GM23338 (cell line): ENCODE data around the gene HTR7. TPM values are rescaled to one million over a fixed set of nuclear protein-coding genes. Genes with fewer than 3 reads are reported as not detected.
"Not testable (repeated sequence)": the region's sequence is repeated elsewhere in the genome, so short reads cannot be mapped to it uniquely, and the experiment has no call there.

Experiments
- ATAC-seq: fragments of 200-7000 bp; cut with Tn5 transposase; 3 replicates; pipeline ENCODE4 v1.9.1; 2020
- DNase-seq: peaks from one replicate; pipeline ENCODE4 v3.0.0-alpha.2; 2015; ENCODE audit warnings: low spot score
- H2AFZ ChIP-seq: fragments of 200-600 bp; sonication (generic); 2 replicates; pipeline ENCODE4 v1.8.0; 2016; ENCODE audit warnings: antibody characterized with exemption, mild to moderate bottlenecking, moderate library complexity
- H3F3A ChIP-seq: fragments of 200-600 bp; sonication (generic); replicated peaks from 2 replicates; pipeline ENCODE4 v1.8.0; 2017; ENCODE audit warnings: antibody characterized with exemption, mixed run types, low read depth
- H3K27ac ChIP-seq: fragments of 200-600 bp; sonication (generic); 2 replicates; pipeline ENCODE4 v1.6.1; 2016; ENCODE audit warnings: low read depth
- H3K27me3 ChIP-seq: fragments of 200-600 bp; sonication (generic); 2 replicates; pipeline ENCODE4 v1.8.0; 2016; ENCODE audit warnings: mild to moderate bottlenecking, mixed run types, moderate library complexity; ENCODE audit not compliant: insufficient read depth
- H3K36me3 ChIP-seq: fragments of 200-600 bp; sonication (generic); 2 replicates; pipeline ENCODE4 v1.8.0; 2016; ENCODE audit warnings: mild to moderate bottlenecking; ENCODE audit not compliant: insufficient read depth
- H3K4me1 ChIP-seq: fragments of 200-600 bp; sonication (generic); 2 replicates; pipeline ENCODE4 v1.8.0; 2016; ENCODE audit warnings: mild to moderate bottlenecking, moderate library complexity; ENCODE audit not compliant: insufficient read depth
- H3K4me2 ChIP-seq: fragments of 200-600 bp; sonication (generic); 2 replicates; pipeline ENCODE4 v1.7.1; 2017; ENCODE audit warnings: mixed run types
- H3K4me3 ChIP-seq: fragments of 200-600 bp; sonication (generic); 2 replicates; pipeline ENCODE4 v1.6.1; 2016; ENCODE audit warnings: mixed run types
- H3K79me2 ChIP-seq: fragments of 200-600 bp; sonication (generic); replicated peaks from 2 replicates; pipeline ENCODE4 v1.8.0; 2017; ENCODE audit warnings: mild to moderate bottlenecking; ENCODE audit not compliant: insufficient read depth
- H3K9me2 ChIP-seq: fragments of 200-600 bp; sonication (generic); 2 replicates; pipeline ENCODE4 v1.8.0; 2017; ENCODE audit not compliant: insufficient read depth
- H4K20me1 ChIP-seq: fragments of 200-600 bp; sonication (generic); replicated peaks from 2 replicates; pipeline ENCODE4 v1.8.0; 2017; ENCODE audit warnings: mild to moderate bottlenecking; ENCODE audit not compliant: insufficient read depth
- H3K27ac Mint-ChIP-seq: 2 replicates; pipeline ENCODE4 v1.8.0; 2020; ENCODE audit warnings: inconsistent platforms, mild to moderate bottlenecking, moderate library complexity, mixed read lengths
- H3K27me3 Mint-ChIP-seq: 3 replicates; pipeline ENCODE4 v1.8.0; 2022; ENCODE audit warnings: low read depth, mild to moderate bottlenecking, moderate library complexity, mixed read lengths, inconsistent platforms; ENCODE audit not compliant: insufficient read depth, poor library complexity
- H3K36me3 Mint-ChIP-seq: 3 replicates; pipeline ENCODE4 v1.8.0; 2021; ENCODE audit warnings: low read depth, mild to moderate bottlenecking, inconsistent platforms, moderate library complexity, mixed read lengths
- H3K4me1 Mint-ChIP-seq: 3 replicates; pipeline ENCODE4 v1.8.0; 2020; ENCODE audit warnings: mild to moderate bottlenecking, inconsistent platforms, mixed read lengths
- H3K4me3 Mint-ChIP-seq: 3 replicates; pipeline ENCODE4 v1.8.0; 2021; ENCODE audit warnings: moderate library complexity, mild to moderate bottlenecking, inconsistent platforms, mixed read lengths
- H3K9me3 Mint-ChIP-seq: 3 replicates; pipeline ENCODE4 v1.8.0; 2020; ENCODE audit warnings: moderate library complexity, mild to moderate bottlenecking, inconsistent platforms, mixed read lengths
- CREB1 ChIP-seq: fragments of 250-450 bp; sonication (Bioruptor Pico); IDR thresholded peaks from 2 replicates; pipeline ENCODE4 v1.5.0; 2020; ENCODE audit warnings: low read depth, mild to moderate bottlenecking, moderate library complexity
- CTCF ChIP-seq, 2 experiments: fragments of 200-600 bp in 1 of 2; sonication (generic) in 1 of 2; conservative IDR thresholded peaks; 2 replicates each; pipeline versions ENCODE4 v1.5.1 to v1.6.1; 2016 to 2017; ENCODE audit warnings: antibody characterized with exemption in 2 of 2, low read depth in 2 of 2, mild to moderate bottlenecking in 2 of 2, moderate library complexity in 1 of 2
- EZH2 ChIP-seq: fragments of 200-600 bp; sonication (generic); IDR thresholded peaks from one replicate; pipeline ENCODE4 v1.8.0; 2017; ENCODE audit warnings: antibody characterized with exemption, mild to moderate bottlenecking, low read depth; ENCODE audit not compliant: unreplicated experiment
- NANOG ChIP-seq: IDR thresholded peaks from 2 replicates; pipeline ENCODE4 v1.6.1; 2016; ENCODE audit warnings: antibody characterized with exemption, borderline replicate concordance
- POLR2AphosphoS5 ChIP-seq: IDR thresholded peaks from 2 replicates; pipeline ENCODE4 v1.6.1; 2016; ENCODE audit warnings: antibody characterized with exemption, low read depth
- REST ChIP-seq: IDR thresholded peaks from one replicate; pipeline ENCODE4 v1.6.1; 2018; ENCODE audit warnings: antibody characterized with exemption; ENCODE audit not compliant: unreplicated experiment
- STAT1 ChIP-seq: IDR thresholded peaks from one replicate; pipeline ENCODE4 v1.6.1; 2016; ENCODE audit warnings: antibody characterized with exemption; ENCODE audit not compliant: unreplicated experiment
- ZNF331 ChIP-seq: fragments of 250-450 bp; sonication (Bioruptor Pico); IDR thresholded peaks from 2 replicates; pipeline ENCODE4 v1.5.0; 2020; ENCODE audit warnings: low read depth, mild to moderate bottlenecking, moderate library complexity
- polyA plus RNA-seq: library from polyadenylated mRNA; unstranded; fragments of >200 nt; fragmentation: Nextera tagmentation; extraction: Ambion mirVana; gene quantifications from 2 replicates; pipeline ENCODE4 v1.2.1, GENCODE V29; 2016
- total RNA-seq: library from RNA; depleted of rRNA; stranded (reverse); fragments of >200 nt; shearing (Covaris generic); gene quantifications from 2 replicates; pipeline ENCODE4 v1.2.3, GENCODE V29; 2014

The HTR7 gene
- total and polyA plus RNA-seq, 2 experiments from 2014 or later: 7.0 to 42.2 TPM

- H3K9me2 ChIP-seq, H4K20me1 ChIP-seq, ATAC-seq, H3F3A ChIP-seq, H3K27me3 ChIP-seq, H2AFZ ChIP-seq, H3K4me3 Mint-ChIP-seq, DNase-seq, H3K36me3 ChIP-seq, H3K4me2 ChIP-seq: not testable (repeated sequence)
- 0 out of 2 replicates have a peak, but pooled peaks have one; percentile 8 for TF ChIP-seq NANOG
- H3K9me3 Mint-ChIP-seq: peaks cover 31% of the 10 kb centered on the region
- Histone ChIP-seq H3K27ac (peak overlapping the region; percentile 84), H3K4me3 (peak overlapping the region; percentile 2; the same call in 1 of the 2 replicates), H3K79me2 (peaks cover 63% of the 10 kb centered on the region), H3K4me1 (peaks cover 32% of the 10 kb centered on the region)
- peaks cover 37% of the 10 kb centered on the region for H3K36me3 Mint-ChIP-seq
- peak overlapping the region; percentile 24; the same call in 1 of the 2 replicates for H3K27ac Mint-ChIP-seq
- H3K4me1 Mint-ChIP-seq: peaks cover 29% of the 10 kb centered on the region
- H3K27me3 Mint-ChIP-seq: peaks cover 26% of the 10 kb centered on the region
Measured at GRCh38 chr10:90807106-90807505, 50.7 kb downstream of the HTR7 start.

GRCh38 chr10:90806677-90807076, 51.2 kb downstream of the HTR7 start:
- Histone ChIP-seq H4K20me1 (no peaks in the 10 kb centered on the region), H3K27ac (peak overlapping the region; percentile 84), H3K9me2 (peaks cover 5% of the 10 kb centered on the region), H3K36me3 (no peaks in the 10 kb centered on the region), H3F3A (peaks cover 5% of the 10 kb centered on the region; the same call in 1 of the 2 replicates), H3K27me3 (no peaks in the 10 kb centered on the region), H3K4me2 (no peak overlapping the region), H3K79me2 (peaks cover 65% of the 10 kb centered on the region), H3K4me3 (peak overlapping the region; percentile 2; the same call in 1 of the 2 replicates), H2AFZ (no peak overlapping the region), H3K4me1 (peaks cover 33% of the 10 kb centered on the region)
- peaks cover 31% of the 10 kb centered on the region for H3K9me3 Mint-ChIP-seq
- ATAC-seq (no peak), DNase-seq (no peak)
- peaks cover 26% of the 10 kb centered on the region for H3K27me3 Mint-ChIP-seq
- no peak overlapping the region for H3K4me3 Mint-ChIP-seq
- peaks cover 31% of the 10 kb centered on the region for H3K4me1 Mint-ChIP-seq
- peaks cover 41% of the 10 kb centered on the region for H3K36me3 Mint-ChIP-seq
- no peak for TF ChIP-seq ZNF331 (CRISPR knock-in tag)
- TF ChIP-seq STAT1: no peak
- TF ChIP-seq REST: no peak
- TF ChIP-seq CTCF (conservative IDR thresholded peaks at IDR 0.05; ENCODE audit: low read depth in 2 of 2): no peak
- no peak for TF ChIP-seq EZH2
- no peak for TF ChIP-seq CREB1
- no peak for TF ChIP-seq POLR2AphosphoS5
- no peak for TF ChIP-seq NANOG
- H3K27ac Mint-ChIP-seq: no peak overlapping the region; the same call in 1 of the 2 replicates
